ENCODE measurements around the gene SF3B3. TPM values are rescaled to one million over a fixed set of nuclear protein-coding genes. Genes with fewer than 3 reads are reported as not detected.

Gene SF3B3
- 110 and 139 TPM in 2 replicates for total RNA-seq

DNA sequence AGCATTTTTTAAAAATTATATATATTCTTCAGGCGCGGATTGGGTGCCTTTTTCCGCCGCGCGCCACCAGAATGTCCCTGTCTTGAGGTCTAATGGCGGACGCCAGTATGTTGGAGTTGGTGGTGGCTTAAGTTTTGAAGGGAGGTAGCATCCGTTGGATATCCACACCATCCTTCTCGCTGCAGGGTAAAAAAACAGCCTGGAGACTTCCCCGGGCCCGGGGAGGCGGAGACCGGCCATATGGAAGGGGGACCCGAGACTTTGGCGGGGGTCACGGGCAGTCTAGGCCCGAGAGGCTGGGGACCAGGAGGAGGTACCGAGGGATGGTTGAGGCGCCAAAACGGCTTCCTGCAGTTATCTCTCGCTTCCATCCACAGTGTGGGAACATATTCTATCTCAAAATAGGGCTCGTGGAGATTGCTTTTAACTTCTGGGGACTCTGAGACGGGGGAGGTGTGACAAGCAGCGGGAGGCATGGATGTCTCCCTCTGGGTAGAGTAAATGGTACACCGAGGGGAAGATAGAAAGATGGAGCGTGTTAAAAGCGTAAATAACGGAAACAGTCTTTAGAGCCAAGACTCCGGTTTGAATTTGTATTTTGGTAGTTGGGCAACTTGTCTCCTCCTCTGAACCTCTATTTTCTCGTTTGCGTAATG lies at the start of gene SF3B3:
Gene SF3B3, plus strand, starts transcription at position 74 of the 656 bp plus-strand sequence. CDS start 2,841 bp downstream, outside the sequence.

GRCh38 chr16:70523076-70523742 lies 407 bp upstream of the SF3B3 start, which contains the start of gene COG4:
TSS of gene COG4 (minus strand) at chr16:70523554. CDS start at chr16:70523543, 11 bp downstream.

Other genes with a start within 250 kb of the SF3B3 start
- gene AARS1, start 234.3 kb upstream of the SF3B3 start, total RNA-seq = 123 and 125 TPM in 2 replicates
- 17.9 and 39.7 TPM in 2 replicates for gene DDX19B, start 224.6 kb upstream of the SF3B3 start, total RNA-seq
- gene DDX19A, start 176.9 kb upstream of the SF3B3 start, total RNA-seq = 35.8 and 39.6 TPM in 2 replicates
- gene ST3GAL2, start 84.7 kb upstream of the SF3B3 start, total RNA-seq = 25.7 and 29.2 TPM in 2 replicates
- 7.7 and 8.5 TPM in 2 replicates for gene FCSK, start 69.2 kb upstream of the SF3B3 start, total RNA-seq
- gene COG4, start 262 bp upstream of the SF3B3 start, total RNA-seq = 28.7 and 33.1 TPM in 2 replicates
- 0.23 and 0.68 TPM in 2 replicates for gene IL34, start 122.7 kb downstream of the SF3B3 start, total RNA-seq
- 37.2 and 37.9 TPM in 2 replicates for gene MTSS2, start 162.2 kb downstream of the SF3B3 start, total RNA-seq

Data from pericardium fibroblast (primary cell).